Gastroesophageal sphincter (tissue), 4 donors: Measurements from ENCODE around the gene HIP1R. TPM values are rescaled to one million over a fixed set of nuclear protein-coding genes. Genes with fewer than 3 reads are reported as not detected.
"Not testable (repeated sequence)": the region's sequence is repeated elsewhere in the genome, so short reads cannot be mapped to it uniquely, and the experiment has no call there.

Source experiments
- ATAC-seq: fragments of 150-250 bp; one replicate; pipeline ENCODE4 v1.9.1; 2016; ENCODE audit warnings: mild to moderate bottlenecking, moderate library complexity
- H3K27ac ChIP-seq, 4 donors: fragments of 200-600 bp; sonication (generic) in 3 of 4; 1 replicate in 3 of 4; 2 replicates in 1 of 4; pipeline ENCODE4 v1.5.1; 2016 to 2019
- H3K27me3 ChIP-seq: fragments of 200-600 bp; sonication (generic); one replicate; pipeline ENCODE4 v1.5.1; 2019
- H3K36me3 ChIP-seq, 2 donors: fragments of 200-600 bp; sonication (generic); one replicate each; pipeline ENCODE4 v1.5.1; 2019; ENCODE audit warnings: control low read depth in 1 of 2
- H3K4me1 ChIP-seq, 3 donors: fragments of 200-600 bp; sonication (generic); 1 replicate in 2 of 3; 2 replicates in 1 of 3; pipeline ENCODE4 v1.5.1; 2016 to 2019; ENCODE audit warnings: control low read depth in 2 of 3
- H3K4me3 ChIP-seq, 2 donors: fragments of 200-600 bp; sonication (generic); one replicate each; pipeline ENCODE4 v1.5.1; 2019; ENCODE audit warnings: mild to moderate bottlenecking in 1 of 2, moderate library complexity in 1 of 2
- H3K9me3 ChIP-seq, 3 donors: fragments of 200-600 bp; sonication (generic); one replicate each; pipeline ENCODE4 v1.5.1; 2017 to 2019; ENCODE audit warnings: control low read depth in 2 of 3
- CTCF ChIP-seq, 4 experiments: fragments of 200-600 bp in 2 of 4; fragments of 450-650 bp in 2 of 4; sonication (generic) in 1 of 4; IDR thresholded peaks; one replicate each; pipeline ENCODE4 v1.5.1; 2017 to 2019; ENCODE audit warnings: antibody characterized with exemption in 4 of 4, mild to moderate bottlenecking in 2 of 4, moderate library complexity in 2 of 4
- EP300 ChIP-seq: sonication (generic); formaldehyde crosslinking; IDR thresholded peaks from one replicate; pipeline ENCODE4 v1.6.1; 2017; ENCODE audit warnings: antibody characterized with exemption, mild to moderate bottlenecking
- POLR2A ChIP-seq, 2 donors: fragments of 450-650 bp; IDR thresholded peaks; one replicate each; pipeline ENCODE4 v1.6.1; 2017; ENCODE audit warnings: antibody characterized with exemption in 2 of 2, mild to moderate bottlenecking in 2 of 2, moderate library complexity in 1 of 2
- POLR2AphosphoS5 ChIP-seq: sonication (generic); formaldehyde crosslinking; IDR thresholded peaks from one replicate; pipeline ENCODE4 v1.6.1; 2017; ENCODE audit warnings: antibody characterized with exemption
- WGBS, 2 donors: methylation state at CpG; one replicate each; pipeline ENCODE4 v1.1.5; 2018; ENCODE audit warnings: low coverage in 1 of 2; 5-methylcytosine and 5-hydroxymethylcytosine counted together
- total RNA-seq, 4 donors: library from RNA; depleted of rRNA; stranded (reverse); fragments of >200 nt; gene quantifications; one replicate each; pipeline ENCODE4 v1.1.0, GENCODE V29; 2016

HIP1R gene
- total RNA-seq, 4 donors from 2014 or later: 10.2 to 32.5 (median 23.9) TPM

GRCh38 chr12:122899887-122900286 is 64.6 kb downstream of the HIP1R start:
- no peaks in the 10 kb centered on the region for H3K27me3 ChIP-seq
- H3K36me3 ChIP-seq: no peaks in the 10 kb centered on the region
- H3K9me3 ChIP-seq: no peaks in the 10 kb centered on the region
- H3K4me3 ChIP-seq: no peak overlapping the region
- 94 to 100% methylated on average over 2 to 6 of the region's 6 CpGs for WGBS, 2 donors
- TF ChIP-seq CTCF (IDR thresholded peaks at IDR 0.05) (no peak), EP300 (no peak), POLR2AphosphoS5 (no peak), POLR2A (IDR thresholded peaks at IDR 0.05) (no peak)
- no peak for ATAC-seq
- peaks cover 0 to 3% (median 0%) of the 10 kb centered on the region in 3 donors for H3K4me1 ChIP-seq
- no peak overlapping the region for H3K27ac ChIP-seq

DNA sequence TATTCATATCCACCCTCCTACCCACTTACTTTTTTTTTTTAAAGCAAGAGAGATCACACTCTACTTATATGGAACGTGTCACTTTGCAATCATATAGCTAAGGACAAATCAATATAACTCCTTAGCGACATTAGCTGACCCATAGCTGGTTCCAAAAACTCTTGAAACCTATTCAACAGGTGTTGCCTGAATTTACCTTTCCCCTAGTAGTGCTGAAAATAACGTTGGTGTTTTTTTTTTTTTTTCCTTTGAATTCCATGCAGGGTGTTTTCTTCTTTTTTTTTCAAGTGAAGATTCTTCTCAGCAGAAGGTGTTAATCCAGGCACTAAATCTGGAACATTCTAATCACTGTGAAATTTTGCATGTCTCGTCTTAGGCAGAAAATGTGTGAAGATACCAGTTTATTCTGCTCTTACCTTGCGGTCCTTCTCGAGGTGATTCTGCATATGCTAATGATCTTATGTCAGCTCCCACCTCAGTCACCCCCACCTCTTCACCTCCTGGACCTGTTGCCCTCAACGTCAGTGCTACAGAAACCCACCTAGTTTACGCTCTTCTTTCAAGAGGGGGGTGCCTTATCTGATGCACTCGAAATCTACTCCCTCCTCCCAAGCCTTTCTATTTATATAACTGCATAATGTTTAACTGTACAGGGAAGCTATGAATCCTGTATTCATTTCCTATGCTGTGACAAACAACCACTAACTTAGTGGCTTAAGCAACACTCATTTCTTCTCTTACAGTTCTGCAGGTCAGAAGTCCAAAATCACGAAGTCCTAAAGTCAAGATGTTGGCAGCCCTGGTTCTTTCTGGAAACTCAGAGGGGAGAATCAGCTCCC is 67.8 kb downstream of the HIP1R start:
- ATAC-seq: no peak

DNA sequence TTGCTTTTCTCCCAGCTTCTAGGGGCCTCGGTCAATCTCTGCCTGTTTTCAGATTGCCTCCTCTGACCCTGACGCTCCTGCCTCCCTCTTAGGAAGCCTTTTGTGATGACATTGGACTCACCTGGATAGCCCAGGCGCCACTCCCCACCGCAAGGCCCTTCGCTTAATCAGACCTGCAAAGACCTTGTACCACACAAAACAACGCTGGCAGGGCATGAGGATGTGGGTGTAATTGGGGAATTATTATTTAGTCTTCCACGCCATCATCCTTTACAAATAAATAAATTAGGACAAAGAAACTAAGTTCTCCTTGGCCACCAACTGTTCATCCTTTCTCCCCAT is 68.4 kb downstream of the HIP1R start:
- H3K27ac ChIP-seq: no peak overlapping the region
- WGBS, 2 donors: 64 to 100% methylated on average over 1 to 6 of the region's 7 CpGs
- H3K4me1 ChIP-seq: no peaks in the 10 kb centered on the region
- no peak for ATAC-seq
- no peaks in the 10 kb centered on the region for H3K9me3 ChIP-seq
- TF ChIP-seq POLR2A (IDR thresholded peaks at IDR 0.05) (no peak), EP300 (no peak)
- no peak overlapping the region for H3K4me3 ChIP-seq
- H3K36me3 ChIP-seq: no peaks in the 10 kb centered on the region
- no peaks in the 10 kb centered on the region for H3K27me3 ChIP-seq

More for the DNA sequence above, 67.8 kb downstream of the HIP1R start:
- no peaks in the 10 kb centered on the region for H3K36me3 ChIP-seq
- H3K27me3 ChIP-seq: no peaks in the 10 kb centered on the region
- 39 to 42% methylated on average over 9 to 10 of the region's 10 CpGs for WGBS, 2 donors
- H3K4me3 ChIP-seq: no peak overlapping the region
- TF ChIP-seq EP300 (no peak), CTCF (IDR thresholded peaks at IDR 0.05) (no peak), POLR2A (IDR thresholded peaks at IDR 0.05) (no peak), POLR2AphosphoS5 (no peak)
- no peaks in the 10 kb centered on the region for H3K9me3 ChIP-seq
- H3K4me1 ChIP-seq: no peaks in the 10 kb centered on the region
- no peak overlapping the region for H3K27ac ChIP-seq

- H3K27ac ChIP-seq, H3K4me3 ChIP-seq, ATAC-seq, H3K9me3 ChIP-seq, H3K4me1 ChIP-seq, H3K27me3 ChIP-seq, H3K36me3 ChIP-seq: not testable (repeated sequence)
- WGBS, 2 donors: 96 to 100% methylated on average over 2 to 4 of the region's 5 CpGs
Measured at GRCh38 chr12:122905258-122905657, 70.0 kb downstream of the HIP1R start.

- Histone ChIP-seq H3K36me3 (no peaks in the 10 kb centered on the region), H3K4me3 (no peak overlapping the region), H3K4me1 (peaks cover 0 to 7% (median 0%) of the 10 kb centered on the region in 3 donors), H3K27me3 (no peaks in the 10 kb centered on the region), H3K27ac (no peak overlapping the region), H3K9me3 (no peaks in the 10 kb centered on the region)
- no peak for ATAC-seq
- WGBS, 2 donors: 89 to 100% methylated on average over 3 to 5 of the region's 6 CpGs
- no peak for TF ChIP-seq POLR2A (IDR thresholded peaks at IDR 0.05)
- no peak for TF ChIP-seq CTCF (IDR thresholded peaks at IDR 0.05)
- no peak for TF ChIP-seq EP300
- TF ChIP-seq POLR2AphosphoS5: no peak
Measured at GRCh38 chr12:122908915-122909314, 73.7 kb downstream of the HIP1R start.
